D721Med (cell line): ENCODE data around the gene CRACR2B.

ENCODE experiments used
- DNase-seq: peaks from one replicate; pipeline ENCODE4 v3.0.0; 2011; ENCODE audit warnings: low spot score; ENCODE audit not compliant: insufficient read length
- FAIRE-seq: peaks from 2 replicates; lab custom pipeline; 2011; peaks lifted over from hg19 to GRCh38; lab: Jason Lieb, UNC
- CTCF ChIP-seq: IDR thresholded peaks from 2 replicates; pipeline ENCODE4 v1.5.1; 2012; ENCODE audit warnings: mild to moderate bottlenecking, control low read depth; ENCODE audit not compliant: insufficient read depth; ENCODE audit errors: missing control alignments

CRACR2B gene

GRCh38 chr11:813456-814096 lies 14.1 kb upstream of the CRACR2B start:
- DNase-seq (no peak), FAIRE-seq (no peak)
- no peak for TF ChIP-seq CTCF

GRCh38 chr11:815675-816432 lies 11.9 kb upstream of the CRACR2B start:
- DNase-seq, result no peak
- FAIRE-seq, result no peak
- no peak for TF ChIP-seq CTCF

GRCh38 chr11:816433-816779 lies 11.3 kb upstream of the CRACR2B start:
- DNase-seq (no peak), FAIRE-seq (no peak)
- no peak for TF ChIP-seq CTCF

GRCh38 chr11:818396-819128 lies 9.2 kb upstream of the CRACR2B start, which contains the start of gene PNPLA2:
Gene PNPLA2, plus strand, starts transcription at chr11:818914. Its CDS starts 805 bp downstream, at chr11:819719.
- DNase-seq (no peak), FAIRE-seq (no peak)
- TF ChIP-seq CTCF, result no peak

GRCh38 chr11:819129-819931 lies 8.4 kb upstream of the CRACR2B start:
- no peak for TF ChIP-seq CTCF
- no peak for DNase-seq
- FAIRE-seq, result no peak

- no peak for DNase-seq
- no peak for TF ChIP-seq CTCF
- FAIRE-seq, result no peak
Observed at GRCh38 chr11:819943-820649, 7.6 kb upstream of the CRACR2B start.
